GM18873 (cell line): ENCODE results near the gene MARVELD2.
"Not testable (repeated sequence)": the region's sequence is repeated elsewhere in the genome, so short reads cannot be mapped to it uniquely, and the experiment has no call there.

Source experiments
- ATAC-seq: cut with Tn5 transposase; IDR thresholded peaks from one replicate; pipeline ENCODE4 v1.9.1; 2021; ENCODE audit warnings: mild to moderate bottlenecking, moderate library complexity, moderate number of reproducible peaks; ENCODE audit not compliant: unreplicated experiment, low FRiP score

The MARVELD2 gene

GRCh38 chr5:69414885-69415583 is at the start of gene MARVELD2:
Gene MARVELD2 (plus strand): TSS chr5:69415116. CDS start chr5:69419386, 4,270 bp downstream.
- ATAC-seq = peak; percentile 47

GRCh38 chr5:69367697-69368279 is 47.1 kb upstream of the MARVELD2 start:
- ATAC-seq = no peak

GRCh38 chr5:69368458-69369339 is 46.2 kb upstream of the MARVELD2 start:
- no peak for ATAC-seq

DNA sequence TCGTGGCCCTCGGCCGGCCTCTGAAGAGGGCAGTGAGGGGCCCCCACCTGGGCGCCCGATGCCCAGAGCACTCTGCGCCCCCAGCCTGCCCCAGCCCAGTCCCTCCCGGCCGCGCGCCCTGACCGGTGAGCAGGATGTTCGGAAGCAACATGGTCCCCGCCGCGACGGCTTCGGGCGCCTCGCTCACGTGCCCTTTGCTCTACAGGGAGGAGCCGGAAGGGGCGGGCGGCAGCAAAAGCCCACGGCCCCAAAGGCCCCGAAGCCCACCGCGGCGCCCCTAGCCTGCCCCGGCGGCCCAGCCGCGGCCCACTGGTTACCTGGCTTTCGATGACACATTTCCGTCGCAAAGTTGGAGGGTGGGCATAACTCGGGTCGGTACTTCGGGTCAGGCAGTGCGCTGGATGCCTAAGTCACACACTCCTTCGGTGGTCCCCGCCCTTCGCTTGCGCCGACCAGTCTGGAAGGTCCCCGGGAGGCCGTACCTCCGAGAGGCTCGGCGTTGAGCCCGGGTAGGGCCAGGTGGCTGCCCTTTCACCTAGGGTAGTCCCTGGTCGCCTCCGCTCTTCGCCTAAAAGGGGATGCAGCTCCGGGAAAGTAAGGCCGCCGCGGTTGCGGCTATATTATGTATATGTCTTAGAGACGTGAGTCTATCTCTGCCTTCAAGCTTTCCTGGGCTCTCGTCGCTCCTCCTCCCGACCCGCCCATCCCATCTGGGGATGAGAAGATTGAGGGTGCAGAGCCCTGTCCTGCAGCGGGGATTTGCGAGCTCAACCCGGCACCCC is 45.4 kb upstream of the MARVELD2 start, which contains the start of the genes AK6, RAD17 and TAF9:
Gene AK6, minus strand, starts transcription at position 181 of the 782 bp plus-strand sequence. Its CDS starts 30 bp downstream, at position 151.
Gene RAD17, plus strand, starts transcription at position 479 of the 782 bp plus-strand sequence. CDS start 2,391 bp downstream, outside the sequence.
Gene TAF9, minus strand, starts transcription at position 181 of the 782 bp plus-strand sequence. CDS start 3,783 bp downstream, outside the sequence.
- ATAC-seq = peak; percentile 86

DNA sequence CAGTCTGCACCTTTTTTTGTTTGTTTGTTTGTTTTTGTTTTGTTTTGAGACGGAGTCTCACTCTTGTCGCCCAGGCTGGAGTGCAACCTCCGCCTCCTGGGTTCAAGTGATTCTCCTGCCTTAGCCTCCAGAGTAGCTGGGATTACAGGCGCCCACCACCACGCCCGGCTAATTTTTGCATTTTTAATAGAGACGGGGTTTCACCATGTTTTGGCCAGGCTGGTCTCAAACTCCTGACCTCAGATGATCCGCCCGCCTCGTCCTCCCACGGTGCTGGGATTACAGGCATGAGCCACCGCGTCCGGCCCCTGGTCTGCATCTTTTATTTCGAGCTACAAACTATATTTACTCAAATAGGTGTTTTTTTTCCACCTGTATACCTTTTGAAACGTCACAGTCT is 44.6 kb upstream of the MARVELD2 start:
- ATAC-seq = not testable (repeated sequence)

GRCh38 chr5:69372394-69372793 is 42.5 kb upstream of the MARVELD2 start:
- no peak for ATAC-seq

- peak; percentile 55 for ATAC-seq
These were observed 39.9 kb upstream of the MARVELD2 start for GRCh38 chr5:69374911-69375446.

DNA sequence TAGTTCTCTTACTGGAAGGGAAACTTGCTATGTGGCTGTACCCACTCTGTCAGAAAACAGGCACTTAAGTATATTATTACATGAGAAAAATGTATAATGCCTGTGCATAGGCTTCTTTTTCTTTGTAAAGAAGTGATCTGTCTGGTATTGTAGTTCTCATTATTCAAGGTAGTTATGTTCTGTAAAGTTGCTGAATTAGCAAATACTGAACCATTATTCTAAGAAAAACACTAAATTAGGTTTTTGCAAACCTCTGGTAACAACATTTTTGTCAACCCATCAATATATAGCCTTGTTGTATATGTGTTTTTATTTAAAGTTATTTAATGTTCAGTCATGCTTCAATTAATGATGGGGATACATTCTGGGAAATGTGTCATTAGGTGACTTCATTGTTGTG is 36.5 kb upstream of the MARVELD2 start:
- ATAC-seq = no peak

DNA sequence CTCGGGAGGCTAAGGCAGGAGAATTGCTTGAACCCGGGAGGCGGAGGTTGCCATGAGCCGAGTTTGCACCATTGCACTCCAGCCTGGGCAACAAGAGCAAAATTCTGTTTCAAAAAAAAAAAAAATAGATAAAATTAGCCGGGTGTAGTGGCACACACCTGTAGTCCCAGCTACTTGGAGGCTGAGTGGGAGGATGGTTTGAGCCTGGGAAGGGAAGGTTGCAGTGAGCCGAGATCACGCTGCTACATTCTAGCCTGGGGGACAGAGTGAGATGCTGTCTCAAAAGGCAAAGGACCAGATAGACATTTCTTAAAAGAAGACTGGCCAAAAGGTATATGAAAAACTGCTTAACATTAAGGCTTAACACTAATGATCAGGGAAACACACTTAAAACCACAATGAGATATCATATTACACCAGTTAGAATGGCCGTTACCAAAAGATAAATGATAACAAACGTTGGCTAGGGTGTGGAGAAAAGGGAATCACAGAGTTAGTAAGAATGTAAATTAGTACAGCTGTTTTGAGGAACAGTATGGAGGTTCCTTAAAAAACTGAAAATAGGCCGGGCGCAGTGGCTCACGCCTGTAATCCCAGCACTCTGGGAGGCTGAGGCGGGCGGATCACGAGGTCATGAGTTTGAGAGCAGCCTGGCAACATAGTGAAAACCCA is 10.1 kb upstream of the MARVELD2 start:
- ATAC-seq = no peak

DNA sequence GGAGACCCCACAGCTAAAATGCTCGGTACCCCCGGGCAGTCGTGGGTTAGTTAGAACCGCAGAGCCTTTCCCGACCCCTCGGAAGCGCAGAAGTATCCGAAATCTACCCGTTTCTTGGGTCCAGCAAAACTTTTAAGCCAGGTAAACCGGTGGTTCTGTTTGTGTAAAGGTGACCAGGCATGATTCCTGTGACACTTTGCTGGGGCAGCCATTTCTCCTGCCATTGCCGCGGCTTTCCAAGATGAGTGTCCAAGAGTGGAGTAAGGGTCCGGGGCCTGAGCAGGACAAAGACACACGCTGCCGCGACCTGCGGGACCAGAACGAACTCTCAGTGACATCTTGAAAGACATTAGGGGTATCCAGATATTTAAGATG is 655 bp downstream of the MARVELD2 start:
- ATAC-seq = no peak

DNA sequence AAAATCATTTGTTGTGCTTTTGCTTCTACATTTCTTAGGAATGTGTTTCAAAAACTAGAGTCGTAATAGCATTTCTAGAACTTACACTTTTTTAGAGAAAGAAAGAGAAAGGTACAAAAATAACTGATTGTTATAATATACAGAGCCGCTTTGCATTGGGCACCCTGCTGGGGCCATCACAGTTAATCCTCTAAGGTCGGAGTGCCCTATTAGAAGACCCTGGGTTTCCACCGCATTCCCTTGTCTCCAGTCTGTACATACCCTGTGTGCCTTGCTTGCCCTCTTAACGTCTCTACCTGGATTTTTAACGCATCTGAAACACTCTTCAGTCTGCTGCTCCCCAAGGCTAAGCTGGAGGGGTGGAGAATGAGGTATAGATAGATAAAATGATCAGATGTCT is 1.3 kb downstream of the MARVELD2 start:
- ATAC-seq = no peak

DNA sequence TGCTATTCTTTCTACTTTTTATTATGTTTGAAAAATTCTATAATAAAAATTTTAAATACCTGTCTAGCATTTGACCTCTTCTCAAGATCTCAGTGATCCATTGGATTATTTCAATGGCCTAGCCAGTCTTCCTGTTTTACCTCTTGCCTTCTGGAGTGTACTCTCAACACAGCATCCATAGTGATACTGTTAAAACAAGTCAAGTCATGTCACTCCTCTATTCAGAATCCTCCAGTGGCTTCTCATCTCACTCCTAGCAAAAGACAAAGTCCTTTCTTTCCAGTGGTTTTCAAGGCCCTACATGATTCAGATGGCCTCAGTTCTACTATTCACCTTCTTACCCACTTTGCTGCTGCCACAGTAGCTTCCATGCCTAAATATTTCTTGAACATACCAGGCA is 1.8 kb downstream of the MARVELD2 start:
- no peak for ATAC-seq

GRCh38 chr5:69418554-69418953 is 3.6 kb downstream of the MARVELD2 start:
- no peak for ATAC-seq

DNA sequence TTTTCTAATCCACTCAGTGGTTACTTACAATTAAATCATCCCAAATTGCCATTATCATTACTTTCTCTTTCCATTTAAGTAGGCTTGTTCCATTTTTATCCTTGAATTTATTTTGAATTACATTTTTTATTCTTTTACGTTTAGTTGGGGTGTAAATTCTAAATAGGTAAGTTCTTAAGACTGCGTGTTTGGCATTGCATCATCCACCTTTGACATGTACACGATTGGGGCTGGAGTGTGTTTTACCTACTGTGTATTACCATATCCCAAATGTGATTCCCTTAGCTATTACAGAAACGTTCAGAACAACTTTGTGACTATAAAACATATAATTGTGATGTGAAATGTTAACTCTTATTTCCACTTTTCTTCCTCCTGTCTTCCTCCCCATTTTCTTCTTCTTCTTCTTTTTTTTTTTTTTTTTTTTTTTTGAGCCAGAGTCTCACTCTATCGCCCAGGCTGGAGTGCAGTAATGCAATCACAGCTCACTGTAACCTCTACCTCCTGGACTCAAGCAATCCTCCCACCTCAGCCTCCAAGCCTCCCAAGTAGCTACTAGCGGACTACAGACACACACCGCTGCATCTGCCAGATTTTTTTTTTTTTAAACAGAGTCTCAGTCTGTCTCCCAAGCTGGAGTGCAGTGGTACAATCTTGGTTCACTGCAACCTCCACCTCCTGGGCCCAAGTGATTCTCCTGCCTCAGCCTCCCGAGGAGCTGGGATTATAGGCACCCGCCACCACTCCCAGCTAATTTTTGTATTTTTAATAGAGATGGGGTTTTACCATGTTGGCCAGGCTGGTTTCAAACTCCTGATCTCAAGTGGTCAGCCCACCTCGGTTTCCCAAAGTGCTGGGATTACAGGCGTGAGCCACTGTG is 16.7 kb downstream of the MARVELD2 start:
- ATAC-seq = no peak

- ATAC-seq = peak; percentile 68
These were observed 17.7 kb downstream of the MARVELD2 start for GRCh38 chr5:69432412-69433206.

DNA sequence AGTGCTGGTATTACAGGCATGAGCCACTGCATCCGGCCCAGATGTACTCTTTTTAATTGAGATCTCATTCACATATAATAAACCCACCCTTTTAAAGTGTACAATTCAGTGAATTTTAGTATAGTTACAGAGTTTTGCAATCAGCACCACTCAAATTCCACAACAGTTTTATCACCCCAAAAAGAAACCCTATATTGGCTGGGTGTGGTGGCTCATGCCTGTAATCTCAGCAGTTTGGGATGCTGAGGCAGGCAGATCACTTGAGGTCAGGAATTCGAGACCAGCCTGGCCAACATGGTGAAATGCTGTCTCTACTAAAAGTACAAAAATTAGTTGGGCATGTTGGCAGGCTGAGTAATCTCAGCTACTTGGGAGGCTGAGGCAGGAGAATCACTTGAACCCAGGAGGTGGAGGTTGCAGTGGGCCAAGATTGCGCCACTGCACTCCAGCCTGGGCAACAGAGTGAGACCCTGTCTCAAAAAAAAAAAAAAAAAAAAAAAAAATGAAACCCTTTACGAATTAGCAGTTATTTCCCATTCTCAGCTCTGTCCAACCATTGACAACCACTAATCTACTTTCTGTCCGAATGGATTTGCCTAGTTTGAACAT is 20.5 kb downstream of the MARVELD2 start:
- ATAC-seq = not testable (repeated sequence)

- no peak for ATAC-seq
These were observed 29.3 kb downstream of the MARVELD2 start for GRCh38 chr5:69444127-69444754.
